ENCODE measurements around the gene ERGIC1.

ERGIC1 gene

GRCh38 chr5:172981931-172982330, 147.9 kb downstream of the ERGIC1 start:
- no peak for DNase-seq (ENCODE audit: low read depth in 2 of 2)

- peak; percentile 76 to 77 for DNase-seq (ENCODE audit: low read depth in 2 of 2)
Measured at GRCh38 chr5:172983542-172984243, 149.6 kb downstream of the ERGIC1 start, which contains the start of gene ATP6V0E1. TSS of gene ATP6V0E1 (plus strand) at chr5:172983771. CDS start at chr5:172983861, 90 bp downstream.

- DNase-seq (ENCODE audit: low read depth in 2 of 2) = peak; percentile 67 to 69
Measured at GRCh38 chr5:172984244-172984953, 150.3 kb downstream of the ERGIC1 start.

GRCh38 chr5:172985596-172985995, 151.5 kb downstream of the ERGIC1 start:
- DNase-seq (ENCODE audit: low read depth in 2 of 2) = no peak

- DNase-seq (ENCODE audit: low read depth in 2 of 2) = no peak
Measured at GRCh38 chr5:172988276-172988675, 154.2 kb downstream of the ERGIC1 start.

- DNase-seq (ENCODE audit: low read depth in 2 of 2) = no peak
Measured at GRCh38 chr5:172990776-172991175, 156.7 kb downstream of the ERGIC1 start.

GRCh38 chr5:172994405-172994804, 160.4 kb downstream of the ERGIC1 start:
- DNase-seq (ENCODE audit: low read depth in 2 of 2) = no peak

GRCh38 chr5:172999372-172999973, 165.4 kb downstream of the ERGIC1 start:
- DNase-seq (ENCODE audit: low read depth in 2 of 2) = no peak

- no peak for DNase-seq (ENCODE audit: low read depth in 2 of 2)
Measured at GRCh38 chr5:172999974-173000373, 165.9 kb downstream of the ERGIC1 start.

GRCh38 chr5:173001229-173001841, 167.3 kb downstream of the ERGIC1 start:
- DNase-seq (ENCODE audit: low read depth in 2 of 2) = no peak

Data from fibroblast of skin of left quadriceps (primary cell).